GM19328 (cell line): ENCODE results near the gene MAML3.

ENCODE experiments used
- ATAC-seq: cut with Tn5 transposase; IDR thresholded peaks from one replicate; pipeline ENCODE4 v1.9.1; 2021; ENCODE audit warnings: mild to moderate bottlenecking, moderate library complexity; ENCODE audit not compliant: unreplicated experiment

Gene MAML3

DNA sequence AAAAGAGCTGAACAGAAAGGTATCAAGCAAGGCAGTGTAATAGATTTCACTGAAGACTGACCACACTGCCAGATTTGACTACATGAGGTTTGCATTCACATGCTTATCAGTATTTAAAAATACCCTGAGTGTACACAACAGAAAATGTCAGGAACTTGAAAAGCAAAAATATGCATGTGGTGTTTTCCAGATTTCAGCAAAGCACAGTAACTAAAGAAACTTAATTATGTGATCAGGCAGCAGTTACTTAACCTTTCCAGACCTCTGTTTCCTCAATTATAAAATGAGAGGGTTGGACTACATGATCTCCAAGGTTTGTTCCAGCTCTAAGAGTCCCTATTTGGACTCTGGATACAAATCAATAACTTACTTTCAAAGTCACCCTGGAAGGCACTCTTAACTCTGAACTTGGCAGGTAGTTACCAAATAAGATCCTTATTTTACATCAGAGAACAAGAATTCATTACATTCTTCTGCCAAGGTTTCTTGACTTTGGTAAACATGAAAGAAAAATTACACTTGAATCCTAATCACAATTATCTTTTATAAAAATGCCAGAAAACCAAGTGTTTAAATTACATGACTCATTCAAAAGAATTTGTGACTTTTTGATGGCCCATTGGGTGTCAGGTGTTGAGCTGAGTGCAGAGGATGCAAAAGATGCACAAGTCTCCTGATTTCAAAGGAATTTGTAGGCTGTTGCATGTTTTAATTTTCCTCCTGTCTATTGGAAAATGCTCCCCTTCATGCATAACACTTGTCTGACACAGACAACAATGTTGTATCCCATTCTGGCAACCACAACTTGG lies 246.8 kb downstream of the MAML3 start:
- peak; percentile 52 for ATAC-seq

GRCh38 chr4:139905489-139905888 lies 248.5 kb downstream of the MAML3 start:
- no peak for ATAC-seq

DNA sequence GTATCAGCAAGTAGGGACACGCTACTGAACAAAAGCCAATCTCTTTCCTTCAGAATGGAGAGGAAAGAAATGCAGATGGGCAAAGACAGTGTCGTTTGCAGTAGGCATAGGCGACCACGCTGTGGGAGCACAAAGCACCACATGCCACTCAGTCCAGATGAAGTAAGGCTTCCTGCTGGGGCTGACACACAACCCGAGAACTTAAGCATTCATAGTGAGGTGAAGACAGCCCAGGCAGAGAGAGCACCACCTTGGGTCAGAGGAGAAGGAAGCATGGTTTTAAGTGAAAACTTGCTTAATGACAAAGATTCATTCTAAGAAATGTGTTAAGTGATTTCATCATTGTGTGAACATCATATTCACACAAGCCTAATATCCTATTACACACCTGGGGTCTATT lies 249.6 kb downstream of the MAML3 start:
- ATAC-seq: no peak

GRCh38 chr4:139903845-139904244 lies 250.1 kb downstream of the MAML3 start:
- no peak for ATAC-seq

DNA sequence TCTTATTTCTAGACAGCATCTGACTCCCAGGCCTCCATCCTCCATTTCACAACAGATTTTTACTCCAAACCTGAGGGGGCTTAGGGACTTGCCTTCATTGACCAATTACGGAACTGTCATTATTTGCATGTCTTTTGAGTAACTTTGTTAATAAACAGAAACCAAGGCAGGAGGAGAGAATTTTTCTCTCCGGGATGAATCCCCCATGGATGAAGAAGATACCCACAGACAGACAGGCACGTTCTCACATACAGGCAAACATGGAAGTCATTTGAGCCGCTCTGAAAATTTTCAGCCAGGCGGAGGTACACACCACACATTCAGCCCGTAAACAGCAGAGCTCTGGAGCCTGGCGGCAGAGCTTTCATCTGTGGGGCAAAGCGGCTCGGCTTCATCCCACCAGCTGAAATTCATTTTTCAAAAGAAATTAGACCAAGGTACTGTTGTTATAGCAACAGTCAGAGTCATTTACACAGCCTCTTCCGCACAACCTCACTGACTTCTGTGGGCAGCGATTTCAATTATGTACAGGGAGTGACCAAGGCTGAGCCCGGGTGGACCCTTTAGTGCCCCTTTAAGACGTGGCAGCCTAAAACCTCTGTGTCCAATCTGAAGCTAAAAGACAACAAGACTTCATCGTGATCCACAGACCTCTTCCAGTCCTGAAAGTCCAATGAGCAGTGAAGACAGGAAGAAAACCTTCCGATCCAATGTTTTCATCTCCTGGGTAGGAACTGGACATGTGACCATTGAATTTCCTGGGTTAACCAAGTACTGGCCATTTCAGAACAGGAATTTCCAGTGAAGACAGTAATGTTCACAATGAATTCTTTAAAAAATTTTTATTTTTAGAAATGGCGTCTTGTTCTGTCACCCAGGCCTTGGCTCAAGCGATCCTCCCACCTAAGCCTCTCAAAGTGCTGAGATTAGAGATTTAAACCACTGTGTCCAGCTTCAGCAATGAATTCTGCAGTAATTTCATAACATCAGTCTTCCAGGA lies 251.4 kb downstream of the MAML3 start:
- no peak for ATAC-seq

DNA sequence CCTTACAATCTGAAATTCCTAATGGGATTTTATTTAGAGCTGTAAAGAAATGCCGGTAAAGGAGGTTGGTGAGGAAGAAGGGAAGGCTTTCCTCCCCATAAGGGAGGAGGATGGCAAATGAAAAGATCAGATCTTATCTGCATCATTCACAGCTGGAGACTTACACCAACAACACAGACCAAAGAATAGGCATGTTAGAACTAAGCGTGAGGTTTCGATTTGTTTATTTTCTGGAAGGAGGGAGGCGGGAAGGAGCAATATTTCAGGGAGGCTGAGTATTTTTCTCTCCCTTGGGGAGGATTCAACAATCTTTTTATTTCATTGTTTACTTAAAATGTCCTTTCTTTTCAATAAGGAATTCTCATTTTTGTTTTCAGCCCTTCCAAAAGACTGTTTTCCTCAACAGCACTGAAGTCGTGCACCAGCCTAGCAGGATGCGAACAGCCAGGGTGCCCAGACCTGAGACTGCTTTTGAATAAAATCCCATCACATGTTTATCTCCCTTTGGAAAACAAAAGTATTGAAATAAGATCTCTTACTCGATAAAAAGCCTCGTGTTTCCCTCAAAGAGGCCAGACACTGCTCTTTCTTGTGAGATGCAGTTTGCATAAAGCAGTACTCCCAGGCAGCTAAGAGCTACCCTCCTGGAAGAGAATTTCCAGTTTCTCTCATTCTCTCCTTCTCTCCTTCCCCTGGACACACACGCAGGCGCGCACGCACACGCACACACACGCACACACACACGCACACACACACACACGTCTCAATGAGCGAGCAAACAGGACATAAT lies 252.3 kb downstream of the MAML3 start:
- ATAC-seq: no peak

- ATAC-seq: no peak
Measured at GRCh38 chr4:139900964-139901376, 253.0 kb downstream of the MAML3 start.

- no peak for ATAC-seq
Measured at GRCh38 chr4:139899346-139899745, 254.6 kb downstream of the MAML3 start.

- no peak for ATAC-seq
Measured at GRCh38 chr4:139898293-139898692, 255.7 kb downstream of the MAML3 start.

- ATAC-seq: no peak
Measured at GRCh38 chr4:139896091-139896604, 257.8 kb downstream of the MAML3 start.

DNA sequence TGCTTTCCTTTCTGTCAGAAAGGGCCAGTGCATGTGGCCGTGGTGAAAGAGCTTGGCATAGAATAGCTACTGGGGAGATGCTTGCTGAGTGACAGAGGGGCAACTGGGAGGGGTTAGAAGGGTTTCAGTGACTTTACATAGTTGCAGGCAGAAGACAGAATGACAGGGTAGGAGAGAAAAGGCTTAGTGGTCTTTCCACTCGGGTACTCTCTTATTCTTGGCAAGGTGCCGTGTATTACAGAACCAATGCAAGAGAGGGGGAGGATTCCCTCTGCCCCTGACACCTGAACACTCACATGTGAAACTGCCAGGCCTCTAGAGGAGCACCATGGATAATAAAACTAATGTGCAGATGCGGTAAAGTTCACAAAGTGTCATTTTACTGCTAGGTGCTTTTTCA lies 260.2 kb downstream of the MAML3 start:
- ATAC-seq: no peak

DNA sequence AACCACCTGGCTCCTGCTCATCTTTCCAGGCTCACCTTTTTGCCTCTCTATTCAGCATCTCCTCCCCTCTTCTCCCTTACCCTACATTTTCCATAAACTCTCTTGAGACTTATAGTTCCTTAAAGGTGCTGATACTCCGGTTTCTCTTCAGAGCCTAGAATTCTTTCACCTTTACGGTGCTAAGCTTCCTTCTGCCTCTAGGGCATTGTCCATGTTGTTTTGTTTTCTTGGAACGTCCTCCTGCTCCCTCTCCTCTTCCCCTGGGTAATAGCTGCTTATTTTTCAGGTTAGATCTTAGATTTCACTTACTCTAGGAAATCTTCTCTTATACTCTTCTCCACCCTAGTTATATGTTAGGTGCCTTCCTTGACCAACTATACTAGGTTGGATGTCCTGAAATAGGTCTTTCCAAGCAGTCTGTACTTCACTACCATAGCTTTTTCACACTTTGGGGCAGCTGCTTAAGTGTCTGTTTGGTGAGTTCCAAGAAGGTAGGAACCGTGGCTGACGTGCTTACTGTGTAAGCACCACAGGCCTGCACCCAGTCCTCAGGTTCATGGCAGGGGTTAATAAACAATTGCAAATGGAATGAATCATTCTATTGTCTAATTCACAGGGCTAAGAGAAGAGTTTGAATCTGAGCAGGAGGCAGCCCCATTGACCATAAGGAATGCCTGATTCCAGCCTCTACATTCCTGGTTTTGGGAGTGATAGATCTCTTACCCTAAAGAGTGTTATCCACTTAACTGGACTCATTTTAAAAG lies 260.8 kb downstream of the MAML3 start:
- ATAC-seq: no peak

DNA sequence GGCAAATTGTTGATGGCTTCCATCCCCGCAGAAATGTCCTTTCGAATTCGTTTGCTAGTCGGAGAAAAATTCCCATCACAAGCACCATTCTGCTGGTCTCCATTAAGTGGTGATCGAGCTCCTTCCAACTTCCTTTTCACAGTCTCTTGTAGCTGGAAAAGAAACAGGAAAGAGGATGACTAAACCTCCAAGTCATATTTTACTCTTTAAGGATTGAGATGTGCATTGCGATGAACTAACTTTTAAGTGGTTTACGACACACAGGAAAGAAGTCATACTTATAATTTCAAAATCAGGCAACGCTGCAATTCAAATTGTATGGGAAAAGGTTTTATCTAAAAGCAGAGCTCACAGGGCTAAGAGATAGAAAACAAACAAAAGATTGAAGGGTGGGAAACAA lies 263.2 kb downstream of the MAML3 start:
- no peak for ATAC-seq

DNA sequence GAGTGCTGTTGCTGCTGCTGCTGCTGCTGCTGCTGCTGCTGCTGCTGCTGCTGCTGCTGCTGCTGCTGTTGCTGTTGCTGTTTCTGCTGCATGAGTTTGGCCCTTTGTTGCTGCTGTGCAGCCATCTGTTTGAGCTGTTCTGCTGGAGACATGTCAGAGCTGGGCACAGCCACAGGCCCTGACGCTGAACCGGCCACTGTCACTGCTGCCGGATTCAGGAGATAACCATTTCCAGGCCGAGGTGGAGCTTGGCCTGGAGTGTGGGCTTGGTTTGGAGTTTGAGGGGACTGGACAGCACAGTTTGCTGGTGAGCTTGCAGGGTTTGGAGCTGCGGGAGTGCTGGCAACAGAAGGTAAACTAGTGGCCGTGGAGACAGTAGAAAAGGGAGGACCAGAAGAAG lies 264.1 kb downstream of the MAML3 start:
- ATAC-seq: no peak

DNA sequence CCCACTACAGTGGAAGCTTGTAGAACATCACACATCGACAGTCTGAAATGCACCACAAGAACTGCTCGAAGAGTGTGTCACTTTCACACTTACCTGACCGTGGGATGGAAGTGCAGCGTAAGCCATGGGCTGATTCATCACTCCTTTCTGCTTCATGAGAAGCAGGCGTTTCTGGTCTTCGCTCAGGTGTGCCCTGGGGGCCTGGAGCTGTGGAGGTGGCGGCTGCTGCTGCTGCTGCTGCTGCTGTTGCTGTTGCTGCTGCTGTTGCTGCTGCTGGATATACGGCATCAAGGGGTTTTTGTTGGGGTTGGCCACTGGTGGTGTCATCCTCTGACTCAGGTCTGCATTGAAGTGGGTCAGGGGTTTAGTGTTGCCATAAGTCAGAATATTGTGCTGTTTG lies 264.7 kb downstream of the MAML3 start:
- ATAC-seq: no peak

DNA sequence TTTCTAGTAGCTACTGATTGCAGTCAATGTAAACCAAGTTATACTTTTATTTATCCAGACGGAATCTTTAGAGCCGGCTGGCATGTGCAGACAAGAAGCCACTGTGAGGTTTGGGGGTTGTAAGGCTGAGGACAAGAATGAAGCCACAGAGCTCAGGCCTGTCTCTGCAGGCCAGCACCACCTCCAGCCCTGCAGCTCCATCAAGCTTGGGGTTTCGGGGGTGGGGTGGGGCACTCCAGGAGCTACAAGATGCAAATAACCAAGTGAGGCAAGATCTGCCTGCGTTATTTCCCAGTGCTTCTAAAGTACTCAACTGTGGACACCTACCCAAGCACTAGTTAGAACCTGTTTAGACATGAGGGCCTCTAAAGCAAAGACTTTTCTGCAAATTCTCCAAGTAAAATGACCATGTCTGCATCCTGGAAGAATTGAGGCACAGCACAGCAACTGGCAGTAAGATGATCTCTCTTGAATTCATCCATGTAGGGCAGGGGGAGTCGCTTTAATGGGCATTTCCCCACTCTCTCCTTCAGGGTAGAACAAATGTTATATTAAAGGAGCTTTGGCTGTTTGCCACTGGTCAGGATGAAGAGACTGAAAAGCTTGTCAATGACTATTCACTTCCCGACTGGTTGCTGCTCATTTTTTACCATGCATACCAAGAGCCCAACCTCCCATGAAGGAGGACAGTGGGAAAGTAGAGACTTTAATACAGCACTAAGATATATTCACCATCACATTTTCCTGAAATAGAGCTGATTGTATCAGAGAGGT lies 265.8 kb downstream of the MAML3 start:
- peak; percentile 62 for ATAC-seq

- no peak for ATAC-seq
Measured at GRCh38 chr4:139887376-139887802, 266.6 kb downstream of the MAML3 start.

- ATAC-seq: no peak
Measured at GRCh38 chr4:139886798-139887197, 267.2 kb downstream of the MAML3 start.

- ATAC-seq: no peak
Measured at GRCh38 chr4:139884438-139884837, 269.5 kb downstream of the MAML3 start.
